ENCODE measurements around the gene HAPSTR1. TPM values are rescaled to one million over a fixed set of nuclear protein-coding genes. Genes with fewer than 3 reads are reported as not detected.

The HAPSTR1 gene
- total and polyA plus RNA-seq, 2 donors (not counting 3 experiments of a cell fraction or from before 2014, with no cell fraction given), result 15.7 to 63.7 TPM

DNA sequence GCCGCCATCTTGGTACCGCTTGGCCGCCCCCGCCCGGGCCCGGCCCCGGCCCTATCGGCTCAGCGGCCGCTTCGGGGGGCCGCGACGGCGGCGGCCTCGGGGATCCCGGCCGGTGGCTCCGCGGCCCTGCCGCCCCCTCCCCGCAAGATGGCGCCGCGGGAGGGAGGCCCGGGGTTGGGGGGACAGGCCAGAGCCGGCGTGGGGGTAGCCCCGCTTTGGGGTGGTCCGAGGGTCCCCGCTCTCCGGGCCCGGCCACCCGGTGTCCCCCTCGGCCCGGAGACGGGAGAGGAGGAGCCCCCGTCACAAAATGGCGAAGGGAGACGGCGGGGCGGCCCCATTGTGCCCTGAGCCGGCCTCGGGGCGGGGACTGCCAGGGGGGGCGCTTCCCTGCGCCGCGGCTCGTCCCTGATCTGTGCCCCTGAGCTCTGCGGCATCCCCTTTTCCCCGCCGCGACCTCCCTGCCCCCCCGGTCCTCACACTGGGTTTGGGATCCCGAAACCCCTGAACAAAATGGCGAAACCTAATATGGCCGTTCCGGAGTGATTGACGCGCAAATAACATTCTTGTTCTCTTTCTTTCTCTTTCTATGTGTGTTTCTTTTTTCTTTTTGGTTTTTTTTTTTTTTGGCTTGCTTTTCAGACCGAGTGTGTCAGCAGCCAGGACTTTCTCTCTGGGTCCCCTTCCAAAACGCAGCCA is 986 bp downstream of the HAPSTR1 start:
- CTCF ChIA-PET, result interaction anchor here (0.5 to 1.8 kb wide), 7 partner anchors 10 to 84 kb away, joined by 3 to 8 read pairs (median 4); no protein-coding TSS in a partner anchor
- TF ChIP-seq, protein P1, sequence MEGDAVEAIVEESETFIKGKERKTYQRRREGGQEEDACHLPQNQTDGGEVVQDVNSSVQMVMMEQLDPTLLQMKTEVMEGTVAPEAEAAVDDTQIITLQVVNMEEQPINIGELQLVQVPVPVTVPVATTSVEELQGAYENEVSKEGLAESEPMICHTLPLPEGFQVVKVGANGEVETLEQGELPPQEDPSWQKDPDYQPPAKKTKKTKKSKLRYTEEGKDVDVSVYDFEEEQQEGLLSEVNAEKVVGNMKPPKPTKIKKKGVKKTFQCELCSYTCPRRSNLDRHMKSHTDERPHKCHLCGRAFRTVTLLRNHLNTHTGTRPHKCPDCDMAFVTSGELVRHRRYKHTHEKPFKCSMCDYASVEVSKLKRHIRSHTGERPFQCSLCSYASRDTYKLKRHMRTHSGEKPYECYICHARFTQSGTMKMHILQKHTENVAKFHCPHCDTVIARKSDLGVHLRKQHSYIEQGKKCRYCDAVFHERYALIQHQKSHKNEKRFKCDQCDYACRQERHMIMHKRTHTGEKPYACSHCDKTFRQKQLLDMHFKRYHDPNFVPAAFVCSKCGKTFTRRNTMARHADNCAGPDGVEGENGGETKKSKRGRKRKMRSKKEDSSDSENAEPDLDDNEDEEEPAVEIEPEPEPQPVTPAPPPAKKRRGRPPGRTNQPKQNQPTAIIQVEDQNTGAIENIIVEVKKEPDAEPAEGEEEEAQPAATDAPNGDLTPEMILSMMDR (IDR thresholded peaks at IDR 0.05; ENCODE audit: extremely low read depth in 1 of 2, insufficient read depth in 1 of 2, low read depth in 1 of 2, low read length in 2 of 2), result no peak
- no peak for TF ChIP-seq GATA2 (IDR thresholded peaks at IDR 0.05; ENCODE audit: insufficient read depth, insufficient read length, low read depth, low read length)
- no peak for TF ChIP-seq EZH2 (IDR thresholded peaks at IDR 0.05; ENCODE audit: borderline replicate concordance, low read depth, low read length, severe bottlenecking)
- TF ChIP-seq MYC (IDR thresholded peaks at IDR 0.05; ENCODE audit: low read depth, low read length), result no peak
- TF ChIP-seq, protein P2, sequence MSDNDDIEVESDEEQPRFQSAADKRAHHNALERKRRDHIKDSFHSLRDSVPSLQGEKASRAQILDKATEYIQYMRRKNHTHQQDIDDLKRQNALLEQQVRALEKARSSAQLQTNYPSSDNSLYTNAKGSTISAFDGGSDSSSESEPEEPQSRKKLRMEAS (IDR thresholded peaks at IDR 0.05; ENCODE audit: insufficient read depth, insufficient read length), result no peak
- TF ChIP-seq POLR2AphosphoS5 (IDR thresholded peaks at IDR 0.05; ENCODE audit: insufficient read depth, low read depth, low read length), result no peak
- TF ChIP-seq POLR2A (IDR thresholded peaks at IDR 0.05; ENCODE audit: low read depth, low read length), result no peak
- TF ChIP-seq FOS (IDR thresholded peaks at IDR 0.05; ENCODE audit: borderline replicate concordance, insufficient read depth, low read length), result no peak
- no peak for TF ChIP-seq JUN (IDR thresholded peaks at IDR 0.05; ENCODE audit: borderline replicate concordance, insufficient read depth, insufficient read length, low read depth)
- peaks cover 1 to 6% of the 10 kb centered on the region in 2 experiments for H3K36me3 ChIP-seq (ENCODE audit: control insufficient read depth in 2 of 2, extremely low read depth in 1 of 2, insufficient read depth in 2 of 2, low read length in 2 of 2)
- dilution Hi-C loops (cut with MboI; ENCODE audit: extremely low pct_ligation_motif_present, low sequenced_read_pairs), result no loop called here
- H3K4me3 ChIP-seq (replicated peaks in 1 of 3; ENCODE audit: insufficient read depth in 1 of 3, low read depth in 1 of 3, low read length in 3 of 3), result peak overlapping the region; percentile 73 to 89 (median 80)
- FAIRE-seq, result peak; percentile 24
- H3K9me1 ChIP-seq (replicated peaks; ENCODE audit: control insufficient read depth, extremely low read depth, insufficient read depth, low read length), result no peaks in the 10 kb centered on the region
- H3K27me3 ChIP-seq (ENCODE audit: control insufficient read depth in 2 of 2, insufficient read depth in 2 of 2, low read length in 2 of 2), result no peaks in the 10 kb centered on the region
- H3K4me2 ChIP-seq (ENCODE audit: insufficient read depth, low read length), result peak overlapping the region; percentile 100
- H3K27ac ChIP-seq (ENCODE audit: insufficient read depth, low read depth, low read length), result peak overlapping the region; percentile 52
- no peaks in the 10 kb centered on the region for H3K9me3 ChIP-seq (replicated peaks; ENCODE audit: control insufficient read depth, insufficient read depth, low read length)
- H3K9ac ChIP-seq (replicated peaks; ENCODE audit: extremely low read depth, insufficient read depth, low read length), result peak overlapping the region; percentile 85
- no TSS peak for BruUV-seq (replicated peaks)
- POLR2A ChIA-PET, result interaction anchor here (0.6 to 2.1 kb wide), 6 partner anchors 9 to 84 kb away, joined by 3 to 12 read pairs (median 6); no protein-coding TSS in a partner anchor
- DNase-seq (ENCODE audit: low read depth, low spot score), result peak; percentile 31
- no peak overlapping the region for H2AFZ ChIP-seq (ENCODE audit: low read depth, low read length)
- intact Hi-C loops (cut with micrococcal nuclease), result loop anchor here (5.0 kb wide), 2 partner anchors 185 to 295 kb away; partner anchors contain the start of genes PMM2 and TMEM186
- H3K4me1 ChIP-seq (ENCODE audit: control insufficient read depth, extremely low read depth, insufficient read depth, low read length), result peaks cover 35% of the 10 kb centered on the region
- H3K79me2 ChIP-seq (ENCODE audit: control insufficient read depth, insufficient read depth, low read length), result peaks cover 60% of the 10 kb centered on the region
- peaks cover 21% of the 10 kb centered on the region for H4K20me1 ChIP-seq (replicated peaks; ENCODE audit: control insufficient read depth, extremely low read depth, insufficient read depth, low read length)
